Esophagus squamous epithelium (tissue), 4 donors: ENCODE data around the gene ADAMTS12.

Source experiments
- POLR2A ChIP-seq, 4 donors: fragments of 450-650 bp; IDR thresholded peaks; one replicate each; pipeline ENCODE4 v1.6.1; 2017; ENCODE audit warnings: antibody characterized with exemption in 4 of 4, mild to moderate bottlenecking in 4 of 4, moderate library complexity in 3 of 4
- TF ChIP-seq, protein P1 (sequence below), 6 experiments: fragments of 450-650 bp in 4 of 6; fragments of 200-600 bp in 2 of 6; sonication (generic) in 2 of 6; IDR thresholded peaks; one replicate each; pipeline ENCODE4 v1.5.1; 2016 to 2019; ENCODE audit warnings: antibody characterized with exemption in 6 of 6, mild to moderate bottlenecking in 4 of 6, moderate library complexity in 4 of 6

- TF ChIP-seq, protein P1, sequence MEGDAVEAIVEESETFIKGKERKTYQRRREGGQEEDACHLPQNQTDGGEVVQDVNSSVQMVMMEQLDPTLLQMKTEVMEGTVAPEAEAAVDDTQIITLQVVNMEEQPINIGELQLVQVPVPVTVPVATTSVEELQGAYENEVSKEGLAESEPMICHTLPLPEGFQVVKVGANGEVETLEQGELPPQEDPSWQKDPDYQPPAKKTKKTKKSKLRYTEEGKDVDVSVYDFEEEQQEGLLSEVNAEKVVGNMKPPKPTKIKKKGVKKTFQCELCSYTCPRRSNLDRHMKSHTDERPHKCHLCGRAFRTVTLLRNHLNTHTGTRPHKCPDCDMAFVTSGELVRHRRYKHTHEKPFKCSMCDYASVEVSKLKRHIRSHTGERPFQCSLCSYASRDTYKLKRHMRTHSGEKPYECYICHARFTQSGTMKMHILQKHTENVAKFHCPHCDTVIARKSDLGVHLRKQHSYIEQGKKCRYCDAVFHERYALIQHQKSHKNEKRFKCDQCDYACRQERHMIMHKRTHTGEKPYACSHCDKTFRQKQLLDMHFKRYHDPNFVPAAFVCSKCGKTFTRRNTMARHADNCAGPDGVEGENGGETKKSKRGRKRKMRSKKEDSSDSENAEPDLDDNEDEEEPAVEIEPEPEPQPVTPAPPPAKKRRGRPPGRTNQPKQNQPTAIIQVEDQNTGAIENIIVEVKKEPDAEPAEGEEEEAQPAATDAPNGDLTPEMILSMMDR (IDR thresholded peaks at IDR 0.05): no peak
- no peak for TF ChIP-seq POLR2A (IDR thresholded peaks at IDR 0.05)
These were observed 287.3 kb downstream of the ADAMTS12 start for GRCh38 chr5:33604503-33604902.
